Measurements from ENCODE around the gene SLC30A3.

DNA sequence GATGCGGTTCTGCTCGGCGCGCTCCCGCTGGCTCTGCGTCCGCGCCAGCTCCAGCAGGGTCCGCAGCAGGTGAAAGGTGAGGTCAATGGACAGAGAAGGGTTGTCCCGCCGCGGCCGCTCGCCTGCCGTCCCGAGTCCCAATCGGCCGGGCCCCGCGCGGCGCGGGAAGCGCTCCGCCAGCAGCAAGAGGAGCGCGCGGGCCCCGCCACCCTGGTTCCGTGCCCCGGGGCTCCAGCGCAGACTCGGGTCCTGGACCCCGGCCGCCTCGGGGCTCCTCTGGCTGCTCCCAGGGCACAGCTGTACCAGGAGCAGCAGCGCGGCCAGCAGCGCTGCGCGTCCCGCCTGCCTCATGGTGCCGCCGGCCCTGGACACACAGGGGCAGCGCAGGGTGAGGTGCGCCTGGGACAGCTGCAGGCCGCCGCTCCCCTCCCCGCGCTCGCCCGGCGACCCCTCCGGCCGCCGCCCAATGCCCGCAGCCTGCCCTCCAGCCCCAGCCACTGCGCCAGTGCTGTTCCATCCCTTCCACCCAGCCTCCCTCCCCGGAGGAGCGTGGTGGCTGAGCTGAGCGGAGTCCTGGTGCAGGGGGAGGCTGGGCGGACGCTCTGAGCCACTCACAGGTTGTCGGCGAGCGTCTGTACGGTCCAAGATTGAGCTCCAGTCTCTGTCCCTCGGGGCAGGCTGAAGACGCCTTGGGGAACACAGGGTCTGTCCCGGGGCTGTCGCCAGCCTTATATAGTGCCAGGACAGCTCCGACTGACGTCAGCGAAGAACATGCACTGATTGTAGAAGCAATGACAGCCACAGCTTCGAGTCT, 44.9 kb upstream of the SLC30A3 start:
- TF ChIP-seq, protein P1, sequence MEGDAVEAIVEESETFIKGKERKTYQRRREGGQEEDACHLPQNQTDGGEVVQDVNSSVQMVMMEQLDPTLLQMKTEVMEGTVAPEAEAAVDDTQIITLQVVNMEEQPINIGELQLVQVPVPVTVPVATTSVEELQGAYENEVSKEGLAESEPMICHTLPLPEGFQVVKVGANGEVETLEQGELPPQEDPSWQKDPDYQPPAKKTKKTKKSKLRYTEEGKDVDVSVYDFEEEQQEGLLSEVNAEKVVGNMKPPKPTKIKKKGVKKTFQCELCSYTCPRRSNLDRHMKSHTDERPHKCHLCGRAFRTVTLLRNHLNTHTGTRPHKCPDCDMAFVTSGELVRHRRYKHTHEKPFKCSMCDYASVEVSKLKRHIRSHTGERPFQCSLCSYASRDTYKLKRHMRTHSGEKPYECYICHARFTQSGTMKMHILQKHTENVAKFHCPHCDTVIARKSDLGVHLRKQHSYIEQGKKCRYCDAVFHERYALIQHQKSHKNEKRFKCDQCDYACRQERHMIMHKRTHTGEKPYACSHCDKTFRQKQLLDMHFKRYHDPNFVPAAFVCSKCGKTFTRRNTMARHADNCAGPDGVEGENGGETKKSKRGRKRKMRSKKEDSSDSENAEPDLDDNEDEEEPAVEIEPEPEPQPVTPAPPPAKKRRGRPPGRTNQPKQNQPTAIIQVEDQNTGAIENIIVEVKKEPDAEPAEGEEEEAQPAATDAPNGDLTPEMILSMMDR (conservative IDR thresholded peaks at IDR 0.05; ENCODE audit: low read depth, low read length): no peak
- peak; percentile 63 for TF ChIP-seq EZH2 (IDR thresholded peaks at IDR 0.05; ENCODE audit: borderline replicate concordance, low read depth, low read length, poor library complexity, severe bottlenecking)

Data from A673 (cell line).